H9 (cell line): ENCODE data around the gene UTP14A. TPM values are rescaled to one million over a fixed set of nuclear protein-coding genes. Genes with fewer than 3 reads are reported as not detected.

Source experiments
- DNase-seq: peaks from one replicate; pipeline ENCODE4 v3.0.0-alpha.2; 2017
- H2AFZ ChIP-seq: one replicate; pipeline ENCODE4 v1.6.1; 2013; ENCODE audit warnings: mild to moderate bottlenecking, low read length, control low read depth, moderate library complexity
- H2AK5ac ChIP-seq: 2 replicates; pipeline ENCODE4 v1.6.1; 2013; ENCODE audit warnings: low read length, control low read depth, mixed read lengths; ENCODE audit not compliant: insufficient read length
- H2BK120ac ChIP-seq: one replicate; pipeline ENCODE4 v1.6.1; 2013; ENCODE audit warnings: low read depth, mild to moderate bottlenecking, low read length, control low read depth, inconsistent platforms; ENCODE audit not compliant: poor library complexity, severe bottlenecking
- H2BK12ac ChIP-seq: 2 replicates; pipeline ENCODE4 v1.6.1; 2013; ENCODE audit warnings: low read length, control low read depth, mixed read lengths, low read depth; ENCODE audit not compliant: insufficient read length
- H2BK15ac ChIP-seq: 2 replicates; pipeline ENCODE4 v1.6.1; 2013; ENCODE audit warnings: low read depth, low read length, control low read depth
- H2BK20ac ChIP-seq: one replicate; pipeline ENCODE4 v1.6.1; 2013; ENCODE audit warnings: low read depth, mild to moderate bottlenecking, low read length, control low read depth, inconsistent platforms; ENCODE audit not compliant: poor library complexity, severe bottlenecking
- H2BK5ac ChIP-seq: 2 replicates; pipeline ENCODE4 v1.6.1; 2013; ENCODE audit warnings: low read length, control low read depth, mixed read lengths; ENCODE audit not compliant: insufficient read length
- H3K14ac ChIP-seq: 2 replicates; pipeline ENCODE4 v1.6.1; 2013; ENCODE audit warnings: low read length, control low read depth; ENCODE audit not compliant: insufficient read depth
- H3K18ac ChIP-seq: 2 replicates; pipeline ENCODE4 v1.6.1; 2013; ENCODE audit warnings: low read depth, mild to moderate bottlenecking, mixed read lengths, low read length, control low read depth; ENCODE audit not compliant: insufficient read length
- H3K23ac ChIP-seq: 2 replicates; pipeline ENCODE4 v1.6.1; 2013; ENCODE audit warnings: low read length, control low read depth, mixed read lengths, low read depth; ENCODE audit not compliant: insufficient read length
- H3K23me2 ChIP-seq: 2 replicates; pipeline ENCODE4 v1.6.1; 2013; ENCODE audit warnings: low read depth, mild to moderate bottlenecking, mixed read lengths, low read length, control low read depth; ENCODE audit not compliant: insufficient read length, poor library complexity, severe bottlenecking
- H3K27ac ChIP-seq: 2 replicates; pipeline ENCODE4 v1.5.1; 2013; ENCODE audit warnings: low read length, control low read depth, mixed read lengths, low read depth; ENCODE audit not compliant: insufficient read length
- H3K27me3 ChIP-seq: 2 replicates; pipeline ENCODE4 v1.6.1; 2013; ENCODE audit warnings: low read length, control low read depth, inconsistent platforms; ENCODE audit not compliant: insufficient read depth
- H3K4ac ChIP-seq: 2 replicates; pipeline ENCODE4 v1.6.1; 2013; ENCODE audit warnings: low read depth, mild to moderate bottlenecking, control low read depth, inconsistent platforms, low read length, moderate library complexity
- H3K4me1 ChIP-seq: 2 replicates; pipeline ENCODE4 v1.6.1; 2013; ENCODE audit warnings: low read length, control low read depth, inconsistent platforms; ENCODE audit not compliant: insufficient read depth
- H3K4me2 ChIP-seq: 2 replicates; pipeline ENCODE4 v1.6.1; 2013; ENCODE audit warnings: low read length, control low read depth, mixed read lengths; ENCODE audit not compliant: insufficient read length, insufficient read depth
- H3K56ac ChIP-seq: 2 replicates; pipeline ENCODE4 v1.6.1; 2013; ENCODE audit warnings: low read depth, mild to moderate bottlenecking, mixed read lengths, low read length, control low read depth; ENCODE audit not compliant: insufficient read length
- H3K79me1 ChIP-seq: 2 replicates; pipeline ENCODE4 v1.6.1; 2013; ENCODE audit warnings: low read depth, mild to moderate bottlenecking, moderate library complexity, low read length, control low read depth, inconsistent platforms; ENCODE audit not compliant: insufficient read depth, poor library complexity, severe bottlenecking
- H3K79me2 ChIP-seq: 2 replicates; pipeline ENCODE4 v1.6.1; 2013; ENCODE audit warnings: low read length, control low read depth, inconsistent platforms; ENCODE audit not compliant: insufficient read depth
- H3K9ac ChIP-seq: 2 replicates; pipeline ENCODE4 v1.6.1; 2013; ENCODE audit warnings: low read length, control low read depth, mixed read lengths; ENCODE audit not compliant: insufficient read length; ENCODE audit errors: extremely low read depth
- H3K9me3 ChIP-seq: one replicate; pipeline ENCODE4 v1.6.1; 2013; ENCODE audit warnings: low read depth, low read length, inconsistent platforms; ENCODE audit not compliant: control insufficient read depth
- H3T11ph ChIP-seq: one replicate; pipeline ENCODE4 v1.6.1; 2013; ENCODE audit warnings: mild to moderate bottlenecking, low read length, control low read depth, inconsistent platforms
- H4K20me1 ChIP-seq: one replicate; pipeline ENCODE4 v1.6.1; 2013; ENCODE audit not compliant: control insufficient read depth, insufficient read length, insufficient read depth
- H4K5ac ChIP-seq: 2 replicates; pipeline ENCODE4 v1.6.1; 2013; ENCODE audit warnings: low read depth, mild to moderate bottlenecking, mixed read lengths, low read length, control low read depth; ENCODE audit not compliant: insufficient read length
- H4K8ac ChIP-seq: replicated peaks from 2 replicates; pipeline ENCODE4 v1.6.1; 2013; ENCODE audit warnings: low read length, control low read depth, mixed read lengths, low read depth; ENCODE audit not compliant: insufficient read length
- H4K91ac ChIP-seq: 2 replicates; pipeline ENCODE4 v1.6.1; 2013; ENCODE audit warnings: low read depth, mild to moderate bottlenecking, moderate library complexity, mixed read lengths, low read length, control low read depth; ENCODE audit not compliant: insufficient read length
- H3K27ac Mint-ChIP-seq, 3 experiments: 2 replicates in 2 of 3; 3 replicates in 1 of 3; pipeline ENCODE4 v1.8.0; 2020 to 2021; ENCODE audit warnings: mixed read lengths in 3 of 3, mild to moderate bottlenecking in 1 of 3, moderate library complexity in 1 of 3
- H3K27me3 Mint-ChIP-seq: 2 replicates; pipeline ENCODE4 v1.8.0; 2021; ENCODE audit warnings: low read depth, mild to moderate bottlenecking, moderate library complexity, mixed read lengths
- H3K36me3 Mint-ChIP-seq, 3 experiments: 2 replicates in 2 of 3; 3 replicates in 1 of 3; pipeline ENCODE4 v1.8.0; 2020 to 2021; ENCODE audit warnings: low read depth in 3 of 3, mixed read lengths in 3 of 3; ENCODE audit not compliant: insufficient read depth in 1 of 3
- H3K4me1 Mint-ChIP-seq, 2 experiments: 2 replicates each; pipeline ENCODE4 v1.8.0; 2020; ENCODE audit warnings: mixed read lengths in 2 of 2
- H3K4me3 Mint-ChIP-seq, 2 experiments: 2 replicates in 1 of 2; 3 replicates in 1 of 2; pipeline ENCODE4 v1.8.0; 2020 to 2021; ENCODE audit warnings: mild to moderate bottlenecking in 2 of 2, mixed read lengths in 2 of 2, moderate library complexity in 1 of 2
- H3K9me3 Mint-ChIP-seq, 2 experiments: 2 replicates in 1 of 2; 3 replicates in 1 of 2; pipeline ENCODE4 v1.8.0; 2020; ENCODE audit warnings: mild to moderate bottlenecking in 2 of 2, mixed read lengths in 2 of 2, moderate library complexity in 1 of 2
- WGBS: extraction: QIAGEN DNeasy Blood & Tissue Kit; methylation state at CpG from one replicate; pipeline ENCODE4 v1.1.7; 2013; ENCODE audit warnings: missing lambda C conversion rate, low lambda C conversion rate, mixed read lengths; ENCODE audit not compliant: insufficient read length; ENCODE audit errors: extremely low coverage; 5-methylcytosine and 5-hydroxymethylcytosine counted together
- total RNA-seq: library from RNA; stranded (reverse); gene quantifications from 2 replicates; pipeline ENCODE4 v1.2.1, GENCODE V29; 2021
- TF ChIP-seq, protein P1 (sequence below): fragments of 200-600 bp; sonication (generic); conservative IDR thresholded peaks from 3 replicates; pipeline ENCODE4 v1.8.0; 2021; ENCODE audit warnings: antibody characterized with exemption, mild to moderate bottlenecking

The UTP14A gene
- total RNA-seq, 1 experiment from 2014 or later: 37.0 TPM

DNA sequence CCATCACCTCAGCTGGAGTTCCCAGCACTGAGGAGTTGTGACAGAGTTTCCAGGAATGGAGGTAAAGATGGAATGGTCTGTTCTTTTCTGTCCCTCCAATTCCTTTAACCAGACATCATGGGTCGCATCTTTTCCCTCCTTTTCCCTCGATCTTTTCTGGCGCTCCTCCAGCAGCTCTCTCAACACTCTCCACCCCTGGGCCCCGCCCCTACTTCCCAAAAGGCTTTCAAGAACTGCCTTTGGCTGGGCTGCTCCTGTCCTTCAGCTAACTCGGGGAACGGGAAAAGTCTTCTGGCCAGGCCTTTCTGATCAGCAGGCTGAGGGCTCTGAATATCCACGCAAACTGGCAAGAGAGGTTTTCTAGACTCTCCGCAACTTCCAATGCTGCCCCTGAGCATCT lies 34.0 kb downstream of the UTP14A start:
- no peak overlapping the region for H2BK12ac ChIP-seq
- no peak overlapping the region for H3K9ac ChIP-seq
- Mint-ChIP-seq H3K4me3 (no peak overlapping the region; a peak in 1 of 5 replicates), H3K27ac (no peak overlapping the region), H3K27me3 (peaks cover 60% of the 10 kb centered on the region), H3K36me3 (peaks cover 0 to 2% (median 1%) of the 10 kb centered on the region in 3 experiments; a peak in 3 of 7 replicates), H3K4me1 (peaks cover 7 to 24% of the 10 kb centered on the region in 2 experiments), H3K9me3 (peaks cover 0 to 64% of the 10 kb centered on the region in 2 experiments; a peak in 2 of 5 replicates)
- no peak overlapping the region for H3K18ac ChIP-seq
- H3K79me2 ChIP-seq: no peaks in the 10 kb centered on the region
- H2AK5ac ChIP-seq: no peak overlapping the region
- H4K8ac ChIP-seq: no peak overlapping the region
- H2BK20ac ChIP-seq: no peak overlapping the region
- H3K56ac ChIP-seq: no peak overlapping the region
- H2BK15ac ChIP-seq: no peak overlapping the region
- no peaks in the 10 kb centered on the region for H4K20me1 ChIP-seq
- H3K79me1 ChIP-seq: no peaks in the 10 kb centered on the region
- peaks cover 27% of the 10 kb centered on the region for H3K27me3 ChIP-seq
- no peak overlapping the region for H4K91ac ChIP-seq
- no peak overlapping the region for H2BK120ac ChIP-seq
- DNase-seq: peak; percentile 43
- peaks cover 11% of the 10 kb centered on the region for H3K9me3 ChIP-seq
- H3K27ac ChIP-seq: no peak overlapping the region
- peaks cover under 1% of the 10 kb centered on the region; the same call in 1 of the 2 replicates for H3K4me1 ChIP-seq
- TF ChIP-seq, protein P1, sequence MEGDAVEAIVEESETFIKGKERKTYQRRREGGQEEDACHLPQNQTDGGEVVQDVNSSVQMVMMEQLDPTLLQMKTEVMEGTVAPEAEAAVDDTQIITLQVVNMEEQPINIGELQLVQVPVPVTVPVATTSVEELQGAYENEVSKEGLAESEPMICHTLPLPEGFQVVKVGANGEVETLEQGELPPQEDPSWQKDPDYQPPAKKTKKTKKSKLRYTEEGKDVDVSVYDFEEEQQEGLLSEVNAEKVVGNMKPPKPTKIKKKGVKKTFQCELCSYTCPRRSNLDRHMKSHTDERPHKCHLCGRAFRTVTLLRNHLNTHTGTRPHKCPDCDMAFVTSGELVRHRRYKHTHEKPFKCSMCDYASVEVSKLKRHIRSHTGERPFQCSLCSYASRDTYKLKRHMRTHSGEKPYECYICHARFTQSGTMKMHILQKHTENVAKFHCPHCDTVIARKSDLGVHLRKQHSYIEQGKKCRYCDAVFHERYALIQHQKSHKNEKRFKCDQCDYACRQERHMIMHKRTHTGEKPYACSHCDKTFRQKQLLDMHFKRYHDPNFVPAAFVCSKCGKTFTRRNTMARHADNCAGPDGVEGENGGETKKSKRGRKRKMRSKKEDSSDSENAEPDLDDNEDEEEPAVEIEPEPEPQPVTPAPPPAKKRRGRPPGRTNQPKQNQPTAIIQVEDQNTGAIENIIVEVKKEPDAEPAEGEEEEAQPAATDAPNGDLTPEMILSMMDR: no peak
- H3K23me2 ChIP-seq: no peaks in the 10 kb centered on the region
- no peak overlapping the region for H3T11ph ChIP-seq
- WGBS: no CpG with 5 or more reads among the region's 8 CpGs
- H3K14ac ChIP-seq: no peak overlapping the region
- H3K4ac ChIP-seq: no peak overlapping the region
- no peak overlapping the region for H2BK5ac ChIP-seq
- H3K23ac ChIP-seq: no peak overlapping the region
- H4K5ac ChIP-seq: no peak overlapping the region
- H3K4me2 ChIP-seq: no peak overlapping the region
- no peak overlapping the region for H2AFZ ChIP-seq
